HG03025 (cell line): ENCODE results near the gene LPO.

Source experiments
- ATAC-seq: cut with Tn5 transposase; IDR thresholded peaks from one replicate; pipeline ENCODE4 v1.9.1; 2021; ENCODE audit warnings: mild to moderate bottlenecking, moderate library complexity; ENCODE audit not compliant: unreplicated experiment, low FRiP score

The LPO gene

GRCh38 chr17:58276423-58276822, 38.0 kb downstream of the LPO start:
- no peak for ATAC-seq

GRCh38 chr17:58277107-58277801, 38.9 kb downstream of the LPO start:
- ATAC-seq: no peak

GRCh38 chr17:58277802-58278595, 39.6 kb downstream of the LPO start:
- no peak for ATAC-seq

GRCh38 chr17:58278661-58279015, 40.3 kb downstream of the LPO start:
- ATAC-seq: no peak

GRCh38 chr17:58279016-58279711, 40.8 kb downstream of the LPO start:
- no peak for ATAC-seq

GRCh38 chr17:58279736-58280479, 41.5 kb downstream of the LPO start:
- no peak for ATAC-seq

GRCh38 chr17:58280480-58281217, 42.3 kb downstream of the LPO start, which contains the start of gene MPO:
Gene MPO, minus strand, starts transcription at chr17:58280935. Its CDS starts 177 bp downstream, at chr17:58280758.
- ATAC-seq: no peak

- no peak for ATAC-seq
Observed at GRCh38 chr17:58281511-58282011, 43.2 kb downstream of the LPO start.

- ATAC-seq: no peak
Observed at GRCh38 chr17:58282442-58282841, 44.1 kb downstream of the LPO start.

GRCh38 chr17:58283674-58284612, 45.6 kb downstream of the LPO start:
- no peak for ATAC-seq

GRCh38 chr17:58284613-58285421, 46.4 kb downstream of the LPO start:
- no peak for ATAC-seq

GRCh38 chr17:58285422-58285810, 47.0 kb downstream of the LPO start:
- no peak for ATAC-seq

- ATAC-seq: no peak
Observed at GRCh38 chr17:58289869-58290268, 51.5 kb downstream of the LPO start.

GRCh38 chr17:58291246-58291645, 52.9 kb downstream of the LPO start:
- ATAC-seq: no peak

GRCh38 chr17:58294034-58294433, 55.6 kb downstream of the LPO start:
- ATAC-seq: no peak

GRCh38 chr17:58300336-58300735, 62.0 kb downstream of the LPO start:
- no peak for ATAC-seq

GRCh38 chr17:58301504-58302150, 63.2 kb downstream of the LPO start:
- no peak for ATAC-seq
